GM23248 (cell line): Measurements from ENCODE around the gene SPATA22. TPM values are rescaled to one million over a fixed set of nuclear protein-coding genes. Genes with fewer than 3 reads are reported as not detected.

Experiments used
- DNase-seq: peaks from one replicate; pipeline ENCODE4 v3.0.0-alpha.2; 2015
- H2AFZ ChIP-seq: fragments of 200-600 bp; sonication (generic); 2 replicates; pipeline ENCODE4 v1.6.1; 2016; ENCODE audit warnings: antibody characterized with exemption
- H3F3A ChIP-seq: fragments of 200-600 bp; sonication (generic); 2 replicates; pipeline ENCODE4 v1.6.1; 2016; ENCODE audit warnings: mild to moderate bottlenecking, antibody characterized with exemption, mixed run types; ENCODE audit not compliant: insufficient read depth
- H3K27ac ChIP-seq: fragments of 200-600 bp; sonication (generic); 2 replicates; pipeline ENCODE4 v1.5.1; 2016; ENCODE audit warnings: mild to moderate bottlenecking
- H3K27me3 ChIP-seq: fragments of 200-600 bp; sonication (generic); replicated peaks from 2 replicates; pipeline ENCODE4 v1.6.1; 2016; ENCODE audit warnings: mild to moderate bottlenecking; ENCODE audit not compliant: insufficient read depth
- H3K36me3 ChIP-seq: fragments of 200-600 bp; sonication (generic); 2 replicates; pipeline ENCODE4 v1.6.1; 2016; ENCODE audit warnings: low read depth, mild to moderate bottlenecking
- H3K4me1 ChIP-seq: fragments of 200-600 bp; sonication (generic); 2 replicates; pipeline ENCODE4 v1.6.1; 2016; ENCODE audit warnings: mild to moderate bottlenecking; ENCODE audit not compliant: insufficient read depth
- H3K4me2 ChIP-seq: fragments of 200-600 bp; sonication (generic); one replicate; pipeline ENCODE4 v1.6.1; 2016; ENCODE audit warnings: mild to moderate bottlenecking; ENCODE audit not compliant: unreplicated experiment
- H3K4me3 ChIP-seq: fragments of 200-600 bp; sonication (generic); 2 replicates; pipeline ENCODE4 v1.5.1; 2016; ENCODE audit warnings: mild to moderate bottlenecking
- H3K79me2 ChIP-seq: fragments of 200-600 bp; sonication (generic); 2 replicates; pipeline ENCODE4 v1.6.1; 2016; ENCODE audit warnings: mild to moderate bottlenecking; ENCODE audit not compliant: insufficient read depth
- H3K9ac ChIP-seq: fragments of 200-600 bp; sonication (generic); 2 replicates; pipeline ENCODE4 v1.6.1; 2016; ENCODE audit warnings: mild to moderate bottlenecking
- H3K9me2 ChIP-seq: fragments of 200-600 bp; sonication (generic); 2 replicates; pipeline ENCODE4 v1.6.1; 2016; ENCODE audit warnings: mixed run types, mild to moderate bottlenecking, moderate library complexity; ENCODE audit not compliant: insufficient read depth
- H3K9me3 ChIP-seq: fragments of 200-600 bp; sonication (generic); one replicate; pipeline ENCODE4 v1.6.1; 2017; ENCODE audit warnings: low read depth
- H4K20me1 ChIP-seq: fragments of 200-600 bp; sonication (generic); 2 replicates; pipeline ENCODE4 v1.6.0; 2016; ENCODE audit not compliant: insufficient read depth
- EZH2 ChIP-seq: fragments of 200-600 bp; sonication (generic); IDR thresholded peaks from 2 replicates; pipeline ENCODE4 v1.6.1; 2018; ENCODE audit warnings: antibody characterized with exemption, mild to moderate bottlenecking; ENCODE audit not compliant: insufficient read depth, poor library complexity, severe bottlenecking
- EZH2phosphoT487 ChIP-seq: fragments of 200-600 bp; sonication (generic); IDR thresholded peaks from 2 replicates; pipeline ENCODE4 v1.6.1; 2018; ENCODE audit warnings: antibody characterized with exemption, moderate library complexity, mild to moderate bottlenecking, low read depth; ENCODE audit not compliant: insufficient read depth
- WGBS, 2 experiments: methylation state at CpG; one replicate each; pipeline ENCODE4 v1.1.6; 2015 to 2017; ENCODE audit warnings: low lambda C conversion rate in 2 of 2, low coverage in 1 of 2; ENCODE audit errors: missing lambda C conversion rate in 2 of 2; 5-methylcytosine and 5-hydroxymethylcytosine counted together
- in situ Hi-C: fragments of 300-500 bp; cut with MboI; formaldehyde crosslinking; loops from 2 replicates; pipeline ENCODE4 v1.15.0; 2020
- polyA plus RNA-seq: library from polyadenylated mRNA; unstranded; fragments of >200 nt; fragmentation: Nextera tagmentation; extraction: Ambion mirVana; gene quantifications from 2 replicates; pipeline ENCODE4 v1.2.1, GENCODE V29; 2016
- total RNA-seq: library from RNA; depleted of rRNA; stranded (reverse); fragments of >200 nt; shearing (Covaris generic); gene quantifications from 2 replicates; pipeline ENCODE4 v1.2.3, GENCODE V29; 2014

SPATA22 gene
- total and polyA plus RNA-seq, 2 experiments from 2014 or later: not detected

DNA sequence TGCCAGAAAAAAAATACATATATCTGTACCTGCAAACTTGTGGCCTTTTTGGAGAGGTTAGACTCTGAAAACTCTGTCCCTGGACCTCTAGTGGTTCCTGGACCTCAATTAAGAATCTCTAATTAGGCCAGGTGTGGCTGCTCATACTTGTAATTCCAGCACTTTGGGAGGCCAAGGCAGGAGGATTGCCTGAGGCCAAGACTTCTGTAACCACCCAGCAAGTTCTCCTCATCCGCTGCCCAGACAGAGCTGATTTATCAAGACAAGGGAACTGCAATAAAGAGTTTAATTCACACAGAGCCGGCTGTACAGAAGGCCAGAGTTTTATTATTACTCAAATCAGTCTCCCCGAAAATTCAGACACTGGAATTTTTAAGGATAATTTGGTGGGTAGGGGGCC is 8.4 kb upstream of the SPATA22 start:
- Histone ChIP-seq H3K9me2 (no peaks in the 10 kb centered on the region), H3K9me3 (no peaks in the 10 kb centered on the region), H3K4me1 (no peaks in the 10 kb centered on the region), H3F3A (no peaks in the 10 kb centered on the region; the same call in 1 of the 2 replicates), H3K27me3 (no peaks in the 10 kb centered on the region), H3K27ac (no peak overlapping the region), H3K4me3 (no peak overlapping the region), H2AFZ (no peak overlapping the region), H4K20me1 (no peaks in the 10 kb centered on the region), H3K36me3 (no peaks in the 10 kb centered on the region), H3K9ac (no peak overlapping the region), H3K79me2 (no peaks in the 10 kb centered on the region), H3K4me2 (no peak overlapping the region)
- whole genome bisulfite sequencing, 2 experiments: 72 to 75% methylated on average over 3 of the region's 3 CpGs
- in situ Hi-C loops: no loop called here
- no peak for DNase-seq
- TF ChIP-seq EZH2 (no peak), EZH2phosphoT487 (no peak)

- DNase-seq: peak; percentile 47
- 0 to 3% methylated on average over 7 of the region's 7 CpGs for WGBS, 2 experiments
- H3K79me2 ChIP-seq: no peaks in the 10 kb centered on the region
- H3K27ac ChIP-seq: peak within 1 kb of the TSS; percentile 4; the same call in 1 of the 2 replicates
- H3K36me3 ChIP-seq: no peaks in the 10 kb centered on the region
- H3K9ac ChIP-seq: peak within 1 kb of the TSS; percentile 51
- TF ChIP-seq EZH2 (no peak), EZH2phosphoT487 (no peak)
- no peaks in the 10 kb centered on the region; the same call in 1 of the 2 replicates for H3F3A ChIP-seq
- peak within 1 kb of the TSS; percentile 86 for H3K4me2 ChIP-seq
- peak within 1 kb of the TSS; percentile 77 for H3K4me3 ChIP-seq
- no peaks in the 10 kb centered on the region for H3K9me2 ChIP-seq
- H3K27me3 ChIP-seq: no peaks in the 10 kb centered on the region
- H3K4me1 ChIP-seq: no peaks in the 10 kb centered on the region
- in situ Hi-C loops: no loop called here
- H4K20me1 ChIP-seq: no peaks in the 10 kb centered on the region
- peak within 1 kb of the TSS; percentile 86 for H2AFZ ChIP-seq
- H3K9me3 ChIP-seq: no peaks in the 10 kb centered on the region
These were observed 4.4 kb upstream of the SPATA22 start, which contains the start of gene ASPA for GRCh38 chr17:3475812-3476610. TSS of gene ASPA (plus strand) at chr17:3475997. CDS start at chr17:3476160, 163 bp downstream.

- no peaks in the 10 kb centered on the region for H3K9me2 ChIP-seq
- no peak overlapping the region for H3K27ac ChIP-seq
- H2AFZ ChIP-seq: peak overlapping the region; percentile 86
- DNase-seq: peak; percentile 2
- H3K4me3 ChIP-seq: peak overlapping the region; percentile 77
- H3K27me3 ChIP-seq: no peaks in the 10 kb centered on the region
- H3F3A ChIP-seq: no peaks in the 10 kb centered on the region; the same call in 1 of the 2 replicates
- in situ Hi-C loops: no loop called here
- peak overlapping the region; percentile 51; the same call in 1 of the 2 replicates for H3K9ac ChIP-seq
- no peaks in the 10 kb centered on the region for H4K20me1 ChIP-seq
- no peaks in the 10 kb centered on the region for H3K36me3 ChIP-seq
- H3K79me2 ChIP-seq: no peaks in the 10 kb centered on the region
- no peaks in the 10 kb centered on the region for H3K4me1 ChIP-seq
- no peaks in the 10 kb centered on the region for H3K9me3 ChIP-seq
- WGBS, 2 experiments: 30 to 37% methylated on average over 4 of the region's 4 CpGs
- TF ChIP-seq EZH2 (no peak), EZH2phosphoT487 (no peak)
- peak overlapping the region; percentile 86 for H3K4me2 ChIP-seq
These were observed 3.6 kb upstream of the SPATA22 start for GRCh38 chr17:3475251-3475685.

DNA sequence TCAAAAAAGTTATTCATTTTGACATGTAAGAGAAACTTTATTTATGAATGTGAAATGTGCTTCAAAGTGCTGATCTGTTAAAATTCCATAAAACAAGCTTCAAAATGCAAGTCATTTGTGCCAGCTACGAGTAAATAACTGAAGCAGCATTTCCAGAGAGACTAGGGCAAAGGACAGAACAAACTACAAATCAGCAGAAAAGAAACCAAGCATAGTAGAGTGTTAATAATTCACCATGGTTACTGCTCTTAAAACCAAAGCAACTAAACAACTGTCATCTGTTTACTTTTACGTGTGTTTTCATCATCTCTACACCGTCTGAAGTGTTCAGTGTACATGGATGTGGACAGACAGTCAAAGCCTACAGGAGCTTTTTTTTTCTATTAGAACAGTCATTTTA is 2.6 kb upstream of the SPATA22 start:
- H3K27me3 ChIP-seq: no peaks in the 10 kb centered on the region
- 19 to 28% methylated on average over 3 of the region's 3 CpGs for WGBS, 2 experiments
- in situ Hi-C loops: no loop called here

More for the DNA sequence above, 2.6 kb upstream of the SPATA22 start:
- no peaks in the 10 kb centered on the region for H3K36me3 ChIP-seq
- H3K4me3 ChIP-seq: no peak overlapping the region
- H3K4me2 ChIP-seq: no peak overlapping the region
- no peak overlapping the region for H3K9ac ChIP-seq
- H3F3A ChIP-seq: no peaks in the 10 kb centered on the region; the same call in 1 of the 2 replicates
- TF ChIP-seq EZH2phosphoT487 (no peak), EZH2 (no peak)
- H3K9me2 ChIP-seq: no peaks in the 10 kb centered on the region
- no peaks in the 10 kb centered on the region for H4K20me1 ChIP-seq
- H3K79me2 ChIP-seq: no peaks in the 10 kb centered on the region
- no peak overlapping the region for H3K27ac ChIP-seq
- peak overlapping the region; percentile 51 for H2AFZ ChIP-seq
- no peaks in the 10 kb centered on the region for H3K9me3 ChIP-seq
- no peaks in the 10 kb centered on the region for H3K4me1 ChIP-seq
- peak; percentile 32 for DNase-seq
